KMS-11 (cell line): Measurements from ENCODE around the gene TBATA.

Source experiments
- H2AFZ ChIP-seq: fragments of 200-600 bp; sonication (generic); 2 replicates; pipeline ENCODE4 v1.6.1; 2016; ENCODE audit warnings: antibody characterized with exemption, mixed run types, low read depth
- H3K27ac ChIP-seq: fragments of 200-600 bp; sonication (generic); 2 replicates; pipeline ENCODE4 v1.6.1; 2016; ENCODE audit warnings: mild to moderate bottlenecking, mixed run types
- H3K27me3 ChIP-seq: fragments of 200-600 bp; sonication (generic); 2 replicates; pipeline ENCODE4 v1.6.1; 2017; ENCODE audit warnings: mild to moderate bottlenecking, low read depth, mixed run types, moderate library complexity; ENCODE audit not compliant: insufficient read depth
- H3K36me3 ChIP-seq: fragments of 200-600 bp; sonication (generic); 2 replicates; pipeline ENCODE4 v1.6.1; 2017; ENCODE audit warnings: mild to moderate bottlenecking, mixed run types; ENCODE audit not compliant: insufficient read depth
- H3K4me1 ChIP-seq: fragments of 200-600 bp; sonication (generic); 2 replicates; pipeline ENCODE4 v1.6.1; 2016; ENCODE audit warnings: mild to moderate bottlenecking, low read depth, mixed run types; ENCODE audit not compliant: poor library complexity, severe bottlenecking
- H3K4me2 ChIP-seq: fragments of 200-600 bp; sonication (generic); 2 replicates; pipeline ENCODE4 v1.7.0; 2016; ENCODE audit warnings: mild to moderate bottlenecking, mixed run types
- H3K4me3 ChIP-seq: fragments of 200-600 bp; sonication (generic); IDR thresholded peaks from 2 replicates; pipeline ENCODE4 v1.6.1; 2017; ENCODE audit warnings: low read depth, low read length, mixed read lengths; ENCODE audit not compliant: insufficient read depth
- H3K79me2 ChIP-seq: fragments of 200-600 bp; sonication (generic); 2 replicates; pipeline ENCODE4 v1.6.1; 2016; ENCODE audit warnings: low read depth, mixed run types; ENCODE audit not compliant: insufficient read depth
- H3K9ac ChIP-seq: fragments of 200-600 bp; sonication (generic); 2 replicates; pipeline ENCODE4 v1.6.1; 2016; ENCODE audit warnings: mild to moderate bottlenecking, mixed run types
- H4K20me1 ChIP-seq: fragments of 200-600 bp; sonication (generic); 2 replicates; pipeline ENCODE4 v1.6.1; 2016; ENCODE audit warnings: mild to moderate bottlenecking, mixed run types; ENCODE audit not compliant: insufficient read depth
- TF ChIP-seq, protein P1 (sequence below): fragments of 200-600 bp; sonication (generic); conservative IDR thresholded peaks from 2 replicates; pipeline ENCODE4 v1.6.1; 2017; ENCODE audit warnings: low read depth, mild to moderate bottlenecking, antibody characterized with exemption, low read length, moderate library complexity, mixed read lengths

TBATA gene

DNA sequence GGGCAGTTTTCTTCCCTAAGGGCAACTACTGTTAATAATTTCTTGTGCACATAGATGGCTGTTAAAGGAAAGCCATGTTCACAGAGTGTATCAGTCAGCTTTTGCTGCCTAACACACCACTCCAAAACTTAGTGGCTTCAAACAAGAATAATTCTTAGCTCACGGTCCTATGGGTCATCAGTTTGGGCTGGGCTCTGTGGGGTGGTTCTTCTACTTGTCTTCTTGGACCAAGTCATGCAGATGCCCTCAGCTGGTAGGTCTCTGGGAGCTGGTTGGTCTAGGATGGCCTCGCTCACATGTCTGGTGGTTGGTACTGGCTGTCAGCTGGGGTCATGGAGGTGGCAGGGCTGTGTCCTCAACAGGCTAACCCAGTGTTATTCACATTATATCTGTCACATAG lies 39.6 kb downstream of the TBATA start:
- H3K9ac ChIP-seq, result no peak overlapping the region
- no peak overlapping the region for H3K27ac ChIP-seq
- no peak overlapping the region for H3K4me2 ChIP-seq
- H3K4me1 ChIP-seq, result no peaks in the 10 kb centered on the region
- no peak overlapping the region for H2AFZ ChIP-seq
- no peaks in the 10 kb centered on the region for H3K36me3 ChIP-seq
- no peaks in the 10 kb centered on the region for H4K20me1 ChIP-seq
- H3K4me3 ChIP-seq, result no peak overlapping the region
- TF ChIP-seq, protein P1, sequence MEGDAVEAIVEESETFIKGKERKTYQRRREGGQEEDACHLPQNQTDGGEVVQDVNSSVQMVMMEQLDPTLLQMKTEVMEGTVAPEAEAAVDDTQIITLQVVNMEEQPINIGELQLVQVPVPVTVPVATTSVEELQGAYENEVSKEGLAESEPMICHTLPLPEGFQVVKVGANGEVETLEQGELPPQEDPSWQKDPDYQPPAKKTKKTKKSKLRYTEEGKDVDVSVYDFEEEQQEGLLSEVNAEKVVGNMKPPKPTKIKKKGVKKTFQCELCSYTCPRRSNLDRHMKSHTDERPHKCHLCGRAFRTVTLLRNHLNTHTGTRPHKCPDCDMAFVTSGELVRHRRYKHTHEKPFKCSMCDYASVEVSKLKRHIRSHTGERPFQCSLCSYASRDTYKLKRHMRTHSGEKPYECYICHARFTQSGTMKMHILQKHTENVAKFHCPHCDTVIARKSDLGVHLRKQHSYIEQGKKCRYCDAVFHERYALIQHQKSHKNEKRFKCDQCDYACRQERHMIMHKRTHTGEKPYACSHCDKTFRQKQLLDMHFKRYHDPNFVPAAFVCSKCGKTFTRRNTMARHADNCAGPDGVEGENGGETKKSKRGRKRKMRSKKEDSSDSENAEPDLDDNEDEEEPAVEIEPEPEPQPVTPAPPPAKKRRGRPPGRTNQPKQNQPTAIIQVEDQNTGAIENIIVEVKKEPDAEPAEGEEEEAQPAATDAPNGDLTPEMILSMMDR, result no peak
- H3K79me2 ChIP-seq, result no peaks in the 10 kb centered on the region
- H3K27me3 ChIP-seq, result no peaks in the 10 kb centered on the region; the same call in 1 of the 2 replicates

DNA sequence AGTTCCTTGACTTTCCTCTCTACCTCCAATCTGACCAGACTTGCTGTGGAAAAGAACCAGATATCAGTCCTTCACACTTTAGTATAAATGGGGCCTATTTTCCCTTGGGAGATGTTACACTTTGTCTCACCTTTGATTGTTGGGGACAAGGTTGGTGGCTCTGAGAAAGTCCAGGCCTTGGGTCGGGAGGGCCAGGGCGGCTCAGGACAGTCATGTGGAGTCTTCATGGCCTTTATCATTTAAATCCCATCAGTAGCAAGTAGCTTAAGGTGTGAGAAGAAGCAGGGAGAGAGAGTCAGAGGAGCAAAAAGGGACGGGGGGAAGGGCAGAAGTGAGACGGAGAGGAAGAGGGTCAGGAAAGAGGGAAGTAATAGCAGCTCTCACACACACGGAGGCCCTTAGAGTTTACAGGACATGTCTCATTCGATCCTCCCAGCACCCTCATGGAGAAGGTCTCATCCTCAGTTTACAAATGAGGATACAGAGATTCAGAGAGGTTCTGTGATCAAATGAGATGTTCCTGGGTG lies 40.5 kb downstream of the TBATA start:
- Histone ChIP-seq H3K9ac (no peak overlapping the region), H3K4me2 (no peak overlapping the region), H3K4me3 (no peak overlapping the region), H3K27me3 (no peaks in the 10 kb centered on the region; the same call in 1 of the 2 replicates), H3K27ac (no peak overlapping the region), H2AFZ (no peak overlapping the region), H3K79me2 (no peaks in the 10 kb centered on the region), H4K20me1 (no peaks in the 10 kb centered on the region), H3K4me1 (no peaks in the 10 kb centered on the region), H3K36me3 (no peaks in the 10 kb centered on the region)
- TF ChIP-seq, protein P1, result no peak

DNA sequence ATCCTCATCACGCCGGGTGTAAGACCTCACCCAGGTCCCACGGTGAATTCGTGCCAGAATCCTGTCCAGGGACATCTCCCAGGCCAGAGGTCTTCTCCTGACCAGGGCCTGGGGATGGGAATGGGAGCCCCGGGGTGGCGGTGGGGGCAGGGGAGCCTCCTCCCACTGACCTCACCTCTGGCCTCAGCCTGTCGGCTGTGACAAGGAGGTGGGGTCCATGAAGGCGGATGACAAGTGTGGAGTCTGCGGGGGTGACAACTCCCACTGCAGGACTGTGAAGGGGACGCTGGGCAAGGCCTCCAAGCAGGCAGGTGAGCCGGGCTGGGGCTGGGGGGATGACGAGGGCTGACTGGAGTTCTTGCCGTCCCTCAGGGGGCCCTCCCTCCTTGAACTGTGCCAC lies 41.3 kb downstream of the TBATA start:
- TF ChIP-seq, protein P1, result no peak
- H3K4me2 ChIP-seq, result no peak overlapping the region
- no peak overlapping the region for H3K27ac ChIP-seq
- no peak overlapping the region for H2AFZ ChIP-seq
- no peaks in the 10 kb centered on the region; the same call in 1 of the 2 replicates for H3K27me3 ChIP-seq
- H3K4me3 ChIP-seq, result no peak overlapping the region
- no peaks in the 10 kb centered on the region for H3K36me3 ChIP-seq
- no peaks in the 10 kb centered on the region for H3K4me1 ChIP-seq
- H3K9ac ChIP-seq, result no peak overlapping the region
- H4K20me1 ChIP-seq, result no peaks in the 10 kb centered on the region
- no peaks in the 10 kb centered on the region for H3K79me2 ChIP-seq

DNA sequence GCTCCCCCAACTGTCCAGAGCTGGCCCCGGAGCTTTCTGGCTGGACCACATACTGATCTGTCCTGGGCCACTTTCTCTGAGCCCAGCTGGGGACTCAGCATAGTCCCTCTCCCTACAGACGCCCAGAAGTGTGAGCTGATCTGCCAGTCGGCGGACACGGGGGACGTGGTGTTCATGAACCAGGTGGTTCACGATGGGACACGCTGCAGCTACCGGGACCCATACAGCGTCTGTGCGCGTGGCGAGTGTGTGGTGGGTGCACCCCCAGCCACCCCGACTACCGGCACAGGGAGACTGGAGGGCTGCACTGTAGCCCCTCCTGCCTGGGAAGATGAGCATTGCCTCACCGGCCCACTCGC lies 41.8 kb downstream of the TBATA start:
- Histone ChIP-seq H3K4me3 (no peak overlapping the region), H3K27ac (no peak overlapping the region), H3K79me2 (no peaks in the 10 kb centered on the region), H3K27me3 (no peaks in the 10 kb centered on the region; the same call in 1 of the 2 replicates), H4K20me1 (no peaks in the 10 kb centered on the region), H3K9ac (no peak overlapping the region), H3K4me1 (no peaks in the 10 kb centered on the region), H2AFZ (no peak overlapping the region), H3K4me2 (no peak overlapping the region), H3K36me3 (no peaks in the 10 kb centered on the region)
- TF ChIP-seq, protein P1, result no peak
